Measurements from ENCODE around the gene PIWIL1.

The PIWIL1 gene

GRCh38 chr12:130320536-130320935 is 17.2 kb upstream of the PIWIL1 start:
- no peak for DNase-seq (ENCODE audit: low read depth)
- no peak overlapping the region for H3K4me3 ChIP-seq (ENCODE audit: low read depth, low read length)
- TF ChIP-seq CTCF (IDR thresholded peaks at IDR 0.05; ENCODE audit: low read depth, low read length, missing control alignments): no peak

DNA sequence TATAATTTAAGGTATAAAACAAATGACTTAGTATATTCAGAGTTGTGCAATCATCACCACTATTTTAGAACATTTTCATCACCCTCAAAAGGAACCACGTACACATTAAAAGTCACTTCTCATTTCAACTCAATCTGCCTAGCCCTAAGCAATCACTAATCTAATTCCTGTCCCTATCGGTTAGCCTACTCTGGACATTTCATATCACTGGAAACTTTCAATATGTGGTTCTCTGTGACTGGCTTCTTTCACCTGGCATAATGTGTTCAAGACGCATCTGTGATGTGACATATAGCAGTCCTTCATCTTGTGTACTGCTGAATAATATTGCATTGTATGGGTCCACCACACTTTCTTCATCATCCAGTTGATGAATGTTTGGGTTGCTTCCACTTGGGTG is 15.4 kb upstream of the PIWIL1 start:
- no peak for TF ChIP-seq CTCF (IDR thresholded peaks at IDR 0.05; ENCODE audit: low read depth, low read length, missing control alignments)

GRCh38 chr12:130330685-130331084 is 7.0 kb upstream of the PIWIL1 start:
- H3K4me3 ChIP-seq (ENCODE audit: low read depth, low read length): no peak overlapping the region
- DNase-seq (ENCODE audit: low read depth): no peak
- no peak for TF ChIP-seq CTCF (IDR thresholded peaks at IDR 0.05; ENCODE audit: low read depth, low read length, missing control alignments)

More for the DNA sequence above, 15.4 kb upstream of the PIWIL1 start:
- no peak for DNase-seq (ENCODE audit: low read depth)
- no peak overlapping the region for H3K4me3 ChIP-seq (ENCODE audit: low read depth, low read length)

GRCh38 chr12:130331146-130331545 is 6.5 kb upstream of the PIWIL1 start:
- no peak for DNase-seq (ENCODE audit: low read depth)
- TF ChIP-seq CTCF (IDR thresholded peaks at IDR 0.05; ENCODE audit: low read depth, low read length, missing control alignments): no peak
- no peak overlapping the region for H3K4me3 ChIP-seq (ENCODE audit: low read depth, low read length)

DNA sequence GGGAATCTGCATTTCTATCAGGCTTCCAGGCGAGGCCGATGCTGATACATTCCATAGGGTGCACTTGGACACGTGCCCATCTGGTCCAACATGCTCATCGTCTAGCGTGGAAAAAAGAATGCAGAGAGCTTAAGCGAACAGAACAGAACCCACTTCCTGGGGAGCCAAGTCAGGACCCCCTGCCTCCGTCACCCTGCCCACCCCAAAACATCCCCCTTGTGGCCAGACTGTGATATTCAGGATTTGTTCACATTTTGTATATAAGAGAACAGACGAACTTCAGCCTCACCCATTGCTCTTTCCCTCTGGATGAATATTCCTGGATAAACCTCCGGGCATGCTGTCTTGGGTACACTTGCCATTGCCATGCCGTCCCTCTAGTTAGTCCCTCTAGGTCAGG is 4.3 kb upstream of the PIWIL1 start:
- DNase-seq (ENCODE audit: low read depth): no peak
- H3K4me3 ChIP-seq (ENCODE audit: low read depth, low read length): no peak overlapping the region
- TF ChIP-seq CTCF (IDR thresholded peaks at IDR 0.05; ENCODE audit: low read depth, low read length, missing control alignments): no peak

- no peak overlapping the region for H3K4me3 ChIP-seq (ENCODE audit: low read depth, low read length)
- no peak for TF ChIP-seq CTCF (IDR thresholded peaks at IDR 0.05; ENCODE audit: low read depth, low read length, missing control alignments)
- no peak for DNase-seq (ENCODE audit: low read depth)
These were observed 3.3 kb upstream of the PIWIL1 start for GRCh38 chr12:130334399-130334798.

DNA sequence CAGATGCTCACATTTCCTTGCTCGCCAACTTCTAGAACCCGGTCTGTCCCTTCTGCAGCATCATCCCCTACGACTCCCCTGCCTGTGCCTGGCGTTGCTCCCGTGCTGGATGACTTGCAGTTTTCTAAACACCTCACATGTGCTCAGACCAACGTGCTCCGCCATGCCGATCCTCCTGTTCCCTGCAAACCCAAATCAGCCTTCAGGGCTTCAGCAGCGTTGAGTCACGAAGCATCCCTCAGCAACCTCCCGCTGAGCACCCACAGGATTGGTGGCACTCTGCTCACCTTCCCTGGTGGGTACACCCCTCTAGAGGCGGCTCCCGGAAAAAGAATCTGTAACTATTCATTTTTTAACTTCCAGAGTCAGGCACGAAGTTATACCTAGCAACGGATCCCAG is 2.8 kb upstream of the PIWIL1 start:
- no peak for DNase-seq (ENCODE audit: low read depth)

More for the DNA sequence above, 2.8 kb upstream of the PIWIL1 start:
- H3K4me3 ChIP-seq (ENCODE audit: low read depth, low read length): no peak overlapping the region
- TF ChIP-seq CTCF (IDR thresholded peaks at IDR 0.05; ENCODE audit: low read depth, low read length, missing control alignments): no peak

Data from GM12864 (cell line).